Measurements from ENCODE around the gene IQSEC1.

DNA sequence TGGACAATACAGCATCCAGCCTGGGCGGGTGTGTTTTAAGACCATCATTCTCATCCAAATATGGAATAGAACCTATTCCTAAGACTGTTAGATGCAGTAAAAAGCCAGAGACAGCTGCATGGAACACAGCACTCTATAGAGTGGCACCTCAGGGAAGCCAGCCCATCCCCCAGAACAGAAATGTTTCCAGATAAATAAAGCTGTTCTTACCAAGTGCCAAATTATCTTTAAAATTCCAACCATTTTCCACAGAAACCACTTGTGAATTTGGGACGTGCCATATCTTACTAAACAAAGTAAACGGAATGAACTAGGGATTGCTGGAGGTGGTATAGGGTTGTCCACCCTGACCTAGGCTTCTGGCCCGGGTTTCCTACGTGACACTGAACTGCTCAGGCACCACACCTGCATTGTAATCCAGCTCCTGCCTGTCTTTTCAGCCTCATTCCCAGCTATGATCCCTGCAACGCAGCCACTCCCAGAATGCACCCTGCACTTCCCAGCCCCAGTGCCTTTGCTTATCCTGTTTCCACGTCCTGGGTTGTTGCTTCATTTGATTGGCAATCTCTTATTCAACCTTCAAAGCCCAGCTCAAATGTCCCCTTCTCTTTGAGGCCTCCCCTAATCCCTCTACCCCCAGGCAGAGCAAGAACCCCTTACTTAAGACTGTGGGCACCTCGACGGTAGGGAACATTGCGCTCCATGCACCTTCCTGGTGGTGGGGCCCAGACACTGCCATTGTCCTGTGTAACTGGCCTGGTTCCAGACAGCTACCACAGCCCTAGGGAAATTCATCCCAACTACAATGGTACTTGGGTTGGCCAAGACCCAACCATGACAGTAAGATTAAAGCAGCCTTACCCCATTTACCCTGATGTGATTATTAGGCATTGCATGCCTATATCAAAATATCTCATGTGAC lies 100.2 kb downstream of the IQSEC1 start:
- TF ChIP-seq POLR2A (IDR thresholded peaks at IDR 0.05) (no peak), POLR2AphosphoS5 (IDR thresholded peaks at IDR 0.05) (no peak)
- TF ChIP-seq, protein P1, sequence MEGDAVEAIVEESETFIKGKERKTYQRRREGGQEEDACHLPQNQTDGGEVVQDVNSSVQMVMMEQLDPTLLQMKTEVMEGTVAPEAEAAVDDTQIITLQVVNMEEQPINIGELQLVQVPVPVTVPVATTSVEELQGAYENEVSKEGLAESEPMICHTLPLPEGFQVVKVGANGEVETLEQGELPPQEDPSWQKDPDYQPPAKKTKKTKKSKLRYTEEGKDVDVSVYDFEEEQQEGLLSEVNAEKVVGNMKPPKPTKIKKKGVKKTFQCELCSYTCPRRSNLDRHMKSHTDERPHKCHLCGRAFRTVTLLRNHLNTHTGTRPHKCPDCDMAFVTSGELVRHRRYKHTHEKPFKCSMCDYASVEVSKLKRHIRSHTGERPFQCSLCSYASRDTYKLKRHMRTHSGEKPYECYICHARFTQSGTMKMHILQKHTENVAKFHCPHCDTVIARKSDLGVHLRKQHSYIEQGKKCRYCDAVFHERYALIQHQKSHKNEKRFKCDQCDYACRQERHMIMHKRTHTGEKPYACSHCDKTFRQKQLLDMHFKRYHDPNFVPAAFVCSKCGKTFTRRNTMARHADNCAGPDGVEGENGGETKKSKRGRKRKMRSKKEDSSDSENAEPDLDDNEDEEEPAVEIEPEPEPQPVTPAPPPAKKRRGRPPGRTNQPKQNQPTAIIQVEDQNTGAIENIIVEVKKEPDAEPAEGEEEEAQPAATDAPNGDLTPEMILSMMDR (IDR thresholded peaks at IDR 0.05), result no peak

Measured in breast epithelium (tissue), 3 donors.